CD4-positive, alpha-beta T cell treated with Interleukin-17A for 1 hour (primary cell): ENCODE results near the gene PRMT3.
A peak's percentile ranks its signal among the peaks of the same experiment; 100 is the strongest.
"Not testable (repeated sequence)": the region's sequence is repeated elsewhere in the genome, so short reads cannot be mapped to it uniquely, and the experiment has no call there.

Experiments
- DNase-seq: peaks from one replicate; pipeline ENCODE4 v3.0.0-alpha.2; 2020

PRMT3 gene

DNA sequence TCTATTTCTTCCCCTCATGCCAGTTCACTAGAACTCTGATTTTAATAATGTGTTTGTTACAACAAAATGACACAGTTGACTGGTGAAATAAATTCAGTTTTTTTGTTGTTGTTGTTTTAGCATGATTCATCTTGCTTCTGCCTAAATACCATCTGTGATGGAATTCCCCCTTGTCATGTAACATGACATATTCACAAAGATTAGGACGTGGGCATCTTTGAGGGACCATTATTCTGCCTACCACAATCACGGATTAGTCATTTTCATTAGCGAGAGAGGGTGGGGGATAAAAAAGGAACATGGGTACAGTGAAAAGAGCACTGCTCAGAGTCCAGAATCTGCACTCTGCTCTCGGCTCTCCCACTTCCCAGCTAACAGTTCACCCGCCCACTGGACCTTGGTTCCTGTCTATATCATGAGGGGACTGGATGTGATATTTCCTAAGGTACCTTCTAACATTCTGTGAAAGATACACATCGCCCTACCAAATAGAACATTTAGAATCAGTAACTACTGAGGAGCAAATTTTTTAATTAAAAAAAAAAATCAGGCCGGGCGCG, 12.7 kb upstream of the PRMT3 start:
- no peak for DNase-seq

GRCh38 chr11:20376162-20376730, 11.3 kb upstream of the PRMT3 start:
- no peak for DNase-seq

DNA sequence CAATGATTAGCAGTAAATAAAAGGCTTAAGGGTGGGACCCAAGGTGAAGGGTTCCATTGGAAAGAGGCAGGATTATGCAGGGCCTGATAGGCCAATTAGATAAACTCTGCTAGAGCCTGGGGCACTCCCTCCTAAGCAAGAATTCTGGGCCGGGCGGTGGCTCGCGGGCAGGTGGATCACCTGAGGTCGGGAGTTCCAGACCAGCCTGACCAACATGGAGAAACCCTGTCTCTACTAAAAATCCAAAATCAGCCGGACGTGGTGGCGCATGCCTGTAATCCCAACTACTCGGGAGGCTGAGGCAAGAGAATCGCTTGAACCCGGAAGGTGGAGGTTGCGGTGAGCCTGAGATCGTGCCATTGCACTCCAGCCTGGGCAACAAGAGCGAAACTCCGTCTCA, 1.5 kb upstream of the PRMT3 start:
- not testable (repeated sequence) for DNase-seq

- DNase-seq = peak; percentile 10
Measured at GRCh38 chr11:20388096-20389055, 860 bp downstream of the PRMT3 start.

DNA sequence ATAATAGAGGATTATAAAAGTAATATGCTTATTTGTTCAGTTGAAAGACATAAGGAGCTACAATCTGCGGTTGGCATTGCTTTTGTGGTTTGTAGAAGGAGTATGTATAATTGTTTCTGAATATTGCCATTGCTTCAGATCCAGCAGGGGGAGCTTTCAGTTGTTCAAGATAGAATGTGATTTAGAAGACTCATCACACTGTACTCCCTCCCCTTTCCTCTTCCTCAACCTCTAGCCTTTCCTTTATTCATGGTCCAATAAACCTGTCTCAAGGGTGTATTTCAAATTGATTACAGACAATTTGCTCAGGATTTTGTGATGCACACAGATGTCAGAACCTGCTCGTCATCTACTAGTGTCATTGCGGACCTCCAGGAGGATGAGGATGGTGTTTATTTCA, 9.8 kb downstream of the PRMT3 start:
- peak; percentile 53 for DNase-seq

DNA sequence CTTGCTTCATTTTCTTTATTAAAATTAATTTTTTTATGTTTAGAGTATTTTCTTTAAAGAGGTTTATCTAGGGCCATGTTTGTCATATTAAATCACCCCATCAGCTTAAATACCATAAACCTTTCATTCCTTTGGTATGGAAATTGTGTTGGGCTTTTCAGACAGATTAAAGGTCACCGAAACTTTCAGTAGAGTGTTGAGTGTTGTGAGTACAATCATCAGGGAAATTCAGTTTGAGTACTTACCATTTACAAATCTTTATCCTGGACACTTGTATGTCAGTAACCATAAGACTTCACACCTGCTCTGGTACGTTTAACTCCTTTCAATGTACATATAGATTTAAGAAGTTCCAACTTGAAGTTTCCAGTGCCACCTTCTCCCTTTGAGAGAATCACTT, 12.0 kb downstream of the PRMT3 start:
- DNase-seq = no peak

DNA sequence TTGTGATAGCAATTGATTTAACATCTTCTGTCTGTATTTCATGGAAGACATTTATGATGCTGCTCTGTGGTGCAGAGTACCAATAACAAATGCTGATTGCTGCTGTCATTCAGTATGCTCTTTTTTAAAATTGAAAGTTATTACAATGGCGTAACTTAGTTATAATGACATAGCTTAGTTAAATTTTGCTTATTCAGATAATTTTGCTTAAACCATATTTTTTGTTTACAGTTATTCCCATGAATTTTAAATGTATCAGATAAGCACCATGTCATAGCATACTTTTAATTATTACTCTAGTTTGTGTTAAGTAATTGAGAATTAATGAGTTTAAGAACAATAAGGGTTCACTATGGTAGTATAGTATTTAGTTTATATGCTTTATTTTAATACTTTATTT, 15.5 kb downstream of the PRMT3 start:
- DNase-seq = no peak

GRCh38 chr11:20406484-20406883, 19.0 kb downstream of the PRMT3 start:
- DNase-seq = no peak

DNA sequence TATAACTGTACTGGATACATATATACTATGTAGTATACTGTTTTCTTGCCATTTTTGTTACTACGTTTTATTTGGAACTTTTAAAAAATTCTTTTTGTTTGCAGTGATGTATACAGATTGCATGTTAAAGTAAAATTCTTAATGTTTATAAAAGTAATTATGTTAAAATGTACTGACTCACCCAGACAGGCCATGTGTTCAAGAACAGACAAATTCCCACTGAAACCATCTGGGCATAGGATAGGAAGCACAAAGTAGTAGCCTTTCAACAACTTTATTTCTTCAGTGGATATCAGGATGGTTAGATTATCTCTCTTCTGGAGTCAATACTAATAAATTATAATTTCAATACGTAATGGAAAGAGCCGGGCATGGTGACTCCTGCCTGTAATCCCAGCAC, 19.8 kb downstream of the PRMT3 start:
- DNase-seq = no peak

- no peak for DNase-seq
Measured at GRCh38 chr11:20415432-20415831, 27.9 kb downstream of the PRMT3 start.

DNA sequence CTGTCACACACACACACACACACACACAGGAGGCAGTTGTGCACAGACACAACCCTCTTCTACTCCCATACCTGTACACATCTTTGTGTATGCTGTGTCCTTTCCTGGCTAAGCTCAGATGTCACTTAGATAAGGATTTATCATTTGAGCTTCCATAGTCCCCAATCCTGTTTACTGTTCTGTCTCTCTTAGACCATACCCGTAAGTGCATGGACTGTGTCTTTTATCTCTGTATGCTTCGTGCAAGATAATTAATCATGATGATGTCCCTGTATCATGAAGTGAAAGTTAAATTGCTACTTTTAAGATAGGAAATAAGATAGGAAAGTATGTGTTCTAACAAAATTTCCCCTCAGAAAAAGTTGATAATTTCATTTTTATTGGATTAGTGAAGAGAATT, 30.3 kb downstream of the PRMT3 start:
- DNase-seq = no peak

GRCh38 chr11:20421946-20422345, 34.4 kb downstream of the PRMT3 start:
- DNase-seq = no peak

DNA sequence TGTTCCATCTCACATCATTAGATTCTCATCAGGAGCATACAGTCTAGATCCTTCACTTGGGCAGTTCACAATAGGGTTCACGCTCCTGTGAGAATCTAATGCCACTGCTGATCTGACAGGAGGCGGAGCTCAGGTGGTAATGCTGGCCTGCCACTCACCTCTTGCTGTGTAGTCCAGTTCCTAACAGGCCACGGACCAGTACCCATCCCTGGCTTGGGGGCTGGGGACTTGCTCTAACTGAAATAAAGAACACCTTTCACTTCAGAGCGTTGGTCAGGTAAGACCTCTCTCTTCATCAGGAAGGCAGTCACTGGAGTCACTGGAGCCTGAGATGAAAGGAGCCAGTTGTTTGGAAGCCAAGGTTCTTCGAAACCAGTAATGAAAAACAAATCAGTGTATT, 41.7 kb downstream of the PRMT3 start:
- DNase-seq = no peak

- no peak for DNase-seq
Measured at GRCh38 chr11:20438637-20439036, 51.1 kb downstream of the PRMT3 start.

- DNase-seq = peak; percentile 8
Measured at GRCh38 chr11:20443596-20443995, 56.1 kb downstream of the PRMT3 start.

- DNase-seq = no peak
Measured at GRCh38 chr11:20444535-20444934, 57.0 kb downstream of the PRMT3 start.

- no peak for DNase-seq
Measured at GRCh38 chr11:20448834-20449233, 61.3 kb downstream of the PRMT3 start.

- no peak for DNase-seq
Measured at GRCh38 chr11:20450829-20451228, 63.3 kb downstream of the PRMT3 start.

DNA sequence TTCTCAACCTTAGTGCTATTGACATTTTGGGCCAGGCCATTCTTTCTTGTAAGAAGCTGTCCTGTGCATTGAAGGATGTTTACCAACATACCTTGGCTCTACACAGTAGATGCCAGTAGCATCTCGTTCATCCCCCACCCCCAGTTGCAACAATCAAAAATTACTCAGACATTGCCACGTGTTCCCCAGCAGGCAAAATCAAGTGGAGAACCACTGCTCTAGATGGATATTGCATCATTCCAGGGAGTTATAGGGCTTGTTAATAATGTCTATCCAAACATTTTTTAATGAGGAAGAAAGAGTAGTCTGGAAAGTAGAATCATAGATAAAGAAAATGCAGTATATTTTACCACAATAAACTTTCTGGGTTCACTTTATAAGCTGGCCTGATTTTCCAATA, 64.1 kb downstream of the PRMT3 start:
- DNase-seq = no peak

GRCh38 chr11:20452585-20452984, 65.1 kb downstream of the PRMT3 start:
- DNase-seq = no peak

GRCh38 chr11:20453657-20454316, 66.3 kb downstream of the PRMT3 start:
- no peak for DNase-seq

GRCh38 chr11:20457001-20457799, 69.7 kb downstream of the PRMT3 start:
- no peak for DNase-seq
